Right cardiac atrium (tissue), 5 donors: ENCODE data around the gene LILRB2. TPM values are rescaled to one million over a fixed set of nuclear protein-coding genes. Genes with fewer than 3 reads are reported as not detected.

ENCODE experiments used
- ATAC-seq, 2 donors: fragments of 200-7000 bp; cut with Tn5 transposase; one replicate each; pipeline versions ENCODE4 v1.8.0 to v1.9.1; 2020; ENCODE audit warnings: moderate library complexity in 2 of 2, mild to moderate bottlenecking in 1 of 2
- DNase-seq, 3 donors: peaks; one replicate each; pipeline ENCODE4 v3.0.0-alpha.2; 2020
- H3K27ac ChIP-seq: one replicate; pipeline ENCODE4 v1.5.1; 2013; ENCODE audit warnings: mild to moderate bottlenecking, low read length, control low read depth, moderate library complexity
- H3K27me3 ChIP-seq: one replicate; pipeline ENCODE4 v1.6.1; 2013; ENCODE audit not compliant: control insufficient read depth, insufficient read depth
- H3K4me1 ChIP-seq: one replicate; pipeline ENCODE4 v1.6.1; 2013; ENCODE audit warnings: low read length; ENCODE audit not compliant: control insufficient read depth, insufficient read depth
- H3K4me3 ChIP-seq: one replicate; pipeline ENCODE4 v1.5.1; 2013; ENCODE audit warnings: low read length, control low read depth
- H3K9me3 ChIP-seq: one replicate; pipeline ENCODE4 v1.6.1; 2013; ENCODE audit warnings: low read length; ENCODE audit not compliant: control insufficient read depth
- WGBS: extraction: QIAGEN DNeasy Blood & Tissue Kit; methylation state at CpG from one replicate; pipeline ENCODE4 v1.1.7; 2013; 5-methylcytosine and 5-hydroxymethylcytosine counted together
- intact Hi-C, 4 donors: fragments of 100-400 bp; cut with DNase I; formaldehyde crosslinking; loops; one replicate each; pipeline versions ENCODE4 v1.11.0 to v1.14.0; 2022 to 2023
- polyA plus RNA-seq: library from polyadenylated mRNA; stranded (reverse); fragments of 200-250 nt; gene quantifications from one replicate; pipeline ENCODE4 v1.2.3, GENCODE V29; 2013
- total RNA-seq, 4 donors: library from RNA; stranded (reverse); fragmentation: NEBNext Ultra II Directional; extraction: Animal tissue kit (Norgen Biotek cat#: 25700); gene quantifications; one replicate each; pipeline ENCODE4 v1.2.1, GENCODE V29; 2021
- donor health status: healthy with polysubstance abuse.
- donor health status: DM: no; HTN: yes; CAD: no.
- donor health status: DM: no; HTN: no; CAD: no.
- donor health status: DM: no; HTN: yes; CAD: no; lungs with severe emphysema.
- donor health status: DM: yes; HTN: yes; CAD: no.

The LILRB2 gene
- total and polyA plus RNA-seq, 5 donors: 1.9 to 5.0 (median 4.7) TPM

DNA sequence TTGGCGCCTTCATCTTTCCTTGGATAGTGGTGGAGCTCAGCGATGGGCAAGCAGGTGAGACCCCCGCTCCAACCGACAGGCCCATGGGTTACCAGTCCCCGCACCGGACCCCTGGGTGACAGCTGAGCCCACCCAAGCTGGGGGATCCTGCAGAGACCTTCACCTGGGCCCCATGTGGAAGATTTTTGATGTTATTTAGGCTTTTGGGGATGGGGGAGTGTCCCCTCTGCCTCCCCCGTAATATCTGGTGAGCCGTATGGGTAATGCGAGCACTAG is 37.0 kb upstream of the LILRB2 start:
- Histone ChIP-seq H3K4me3 (no peak overlapping the region), H3K27me3 (no peaks in the 10 kb centered on the region), H3K4me1 (no peaks in the 10 kb centered on the region), H3K9me3 (no peaks in the 10 kb centered on the region), H3K27ac (no peak overlapping the region)
- ATAC-seq: no peak
- intact Hi-C loops: no loop called here
- DNase-seq: no peak
- 90% methylated on average over 9 of the region's 9 CpGs for WGBS

DNA sequence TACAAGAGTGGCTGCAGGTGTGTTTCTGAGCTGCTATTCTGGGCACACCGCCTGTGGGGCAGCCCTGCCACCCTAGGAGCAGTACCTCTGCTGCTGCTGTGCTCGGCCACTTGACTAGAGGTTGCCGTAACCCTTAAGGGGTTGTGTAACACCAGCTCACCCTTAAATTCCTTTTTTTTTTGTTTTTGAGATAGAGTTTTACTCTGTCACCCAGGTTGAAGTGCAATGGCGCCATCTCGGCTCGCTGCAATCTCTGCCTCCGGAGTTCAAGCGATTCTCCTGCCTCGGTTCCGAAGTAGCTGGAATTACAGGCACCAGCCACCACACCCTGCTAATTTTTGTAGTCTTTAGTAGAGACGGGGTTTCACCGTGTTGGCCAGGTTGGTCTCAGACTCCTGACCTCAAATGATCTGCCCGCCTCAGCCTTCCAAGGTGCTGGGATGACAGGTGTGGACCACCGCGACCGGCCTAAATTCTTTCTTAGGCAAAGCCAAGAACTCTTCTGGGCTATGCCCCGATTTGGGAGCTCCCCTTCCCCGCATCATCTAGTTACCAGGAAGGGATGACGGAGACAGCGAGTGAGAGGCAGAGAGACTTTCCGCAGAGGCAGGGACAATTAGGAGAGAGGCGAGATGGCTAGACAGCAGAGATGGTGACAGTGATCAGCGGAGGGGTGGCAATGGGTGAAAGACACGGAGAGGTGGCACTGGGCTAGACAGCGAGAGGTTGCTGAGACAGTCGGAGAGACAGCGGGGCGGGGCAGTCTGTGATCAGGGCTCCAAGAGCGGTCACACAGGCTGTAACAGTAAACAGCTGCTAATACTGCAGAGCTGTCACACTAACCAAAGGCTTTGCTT is 36.4 kb upstream of the LILRB2 start:
- ATAC-seq: no peak
- WGBS: 73% methylated on average over 29 of the region's 29 CpGs
- H3K4me3 ChIP-seq: no peak overlapping the region
- H3K27me3 ChIP-seq: no peaks in the 10 kb centered on the region
- no peaks in the 10 kb centered on the region for H3K4me1 ChIP-seq
- DNase-seq: no peak
- no peak overlapping the region for H3K27ac ChIP-seq
- H3K9me3 ChIP-seq: no peaks in the 10 kb centered on the region
- intact Hi-C loops: no loop called here

- DNase-seq: peak; percentile 35 to 76 (median 64)
- no peak overlapping the region for H3K27ac ChIP-seq
- intact Hi-C loops: no loop called here
- peak; percentile 46 to 49 for ATAC-seq
- H3K9me3 ChIP-seq: no peaks in the 10 kb centered on the region
- no peak overlapping the region for H3K4me3 ChIP-seq
- H3K27me3 ChIP-seq: no peaks in the 10 kb centered on the region
- 43% methylated on average over 11 of the region's 11 CpGs for WGBS
- H3K4me1 ChIP-seq: no peaks in the 10 kb centered on the region
Observed at GRCh38 chr19:54316746-54317107, 35.8 kb upstream of the LILRB2 start.

GRCh38 chr19:54315956-54316355 is 35.0 kb upstream of the LILRB2 start:
- Histone ChIP-seq H3K27ac (no peak overlapping the region), H3K4me3 (no peak overlapping the region), H3K27me3 (no peaks in the 10 kb centered on the region), H3K9me3 (no peaks in the 10 kb centered on the region), H3K4me1 (no peaks in the 10 kb centered on the region)
- WGBS: 80% methylated on average over 10 of the region's 10 CpGs
- no peak for ATAC-seq
- intact Hi-C loops: no loop called here
- no peak for DNase-seq

- peak in 2 of 3 donors; percentile 68 to 72 for DNase-seq
- intact Hi-C loops: no loop called here
- no peaks in the 10 kb centered on the region for H3K9me3 ChIP-seq
- H3K27ac ChIP-seq: no peak within 1 kb of the TSS
- ATAC-seq: peak; percentile 69 to 70
- WGBS: 53% methylated on average over 13 of the region's 13 CpGs
- no peaks in the 10 kb centered on the region for H3K27me3 ChIP-seq
- H3K4me3 ChIP-seq: no peak within 1 kb of the TSS
- H3K4me1 ChIP-seq: no peaks in the 10 kb centered on the region
Observed at GRCh38 chr19:54312436-54313377, 31.8 kb upstream of the LILRB2 start, which contains the start of gene LILRA5. TSS of gene LILRA5 (minus strand) at chr19:54313166. CDS start at chr19:54313019, 147 bp downstream.

DNA sequence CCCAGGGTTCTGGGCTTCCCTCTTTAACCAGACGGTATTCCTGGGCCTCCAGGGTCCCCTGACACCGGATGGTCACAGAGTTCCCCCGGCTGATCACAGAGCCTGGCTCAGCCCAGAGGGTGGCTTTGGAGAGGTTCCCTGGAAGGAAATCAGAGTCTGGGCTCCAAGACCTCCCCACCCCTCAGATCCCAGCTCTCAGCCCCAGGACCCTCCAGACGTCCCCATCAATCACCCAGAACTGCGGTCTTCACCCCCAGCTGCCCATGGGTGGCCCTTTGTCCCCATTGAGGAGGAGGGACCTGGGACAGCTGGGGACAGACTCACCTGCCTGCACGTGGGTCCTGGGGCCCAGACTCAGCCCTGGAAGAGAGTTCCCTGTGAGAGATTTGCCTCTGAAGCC is 31.1 kb upstream of the LILRB2 start:
- 64% methylated on average over 6 of the region's 6 CpGs for WGBS
- Histone ChIP-seq H3K27me3 (no peaks in the 10 kb centered on the region), H3K4me3 (no peak overlapping the region), H3K9me3 (no peaks in the 10 kb centered on the region), H3K4me1 (no peaks in the 10 kb centered on the region), H3K27ac (no peak overlapping the region)
- no peak for DNase-seq
- intact Hi-C loops: no loop called here
- peak in 1 of 2 donors; percentile 20 for ATAC-seq

- DNase-seq (no peak), ATAC-seq (no peak)
- no peaks in the 10 kb centered on the region for H3K9me3 ChIP-seq
- no peak overlapping the region for H3K4me3 ChIP-seq
- WGBS: 62% methylated on average over 5 of the region's 5 CpGs
- no peaks in the 10 kb centered on the region for H3K27me3 ChIP-seq
- no peaks in the 10 kb centered on the region for H3K4me1 ChIP-seq
- no peak overlapping the region for H3K27ac ChIP-seq
- intact Hi-C loops: no loop called here
Observed at GRCh38 chr19:54311486-54311885, 30.6 kb upstream of the LILRB2 start.

GRCh38 chr19:54310543-54310942 is 29.6 kb upstream of the LILRB2 start:
- Histone ChIP-seq H3K4me1 (no peaks in the 10 kb centered on the region), H3K27me3 (no peaks in the 10 kb centered on the region), H3K4me3 (no peak overlapping the region), H3K27ac (no peak overlapping the region), H3K9me3 (no peaks in the 10 kb centered on the region)
- DNase-seq (no peak), ATAC-seq (no peak)
- WGBS: 72% methylated on average over 5 of the region's 5 CpGs
- intact Hi-C loops: no loop called here

- H3K27me3 ChIP-seq: no peaks in the 10 kb centered on the region
- DNase-seq (no peak), ATAC-seq (no peak)
- H3K4me3 ChIP-seq: no peak overlapping the region
- WGBS: 71% methylated on average over 12 of the region's 12 CpGs
- H3K9me3 ChIP-seq: no peaks in the 10 kb centered on the region
- no peak overlapping the region for H3K27ac ChIP-seq
- intact Hi-C loops: no loop called here
- H3K4me1 ChIP-seq: no peaks in the 10 kb centered on the region
Observed at GRCh38 chr19:54309811-54310210, 28.9 kb upstream of the LILRB2 start.

- 80% methylated on average over 5 of the region's 5 CpGs for WGBS
- DNase-seq (no peak), ATAC-seq (no peak)
- Histone ChIP-seq H3K27me3 (no peaks in the 10 kb centered on the region), H3K27ac (no peak overlapping the region), H3K4me3 (no peak overlapping the region), H3K9me3 (no peaks in the 10 kb centered on the region), H3K4me1 (no peaks in the 10 kb centered on the region)
- intact Hi-C loops: no loop called here
Observed at GRCh38 chr19:54307389-54308020, 26.6 kb upstream of the LILRB2 start.

GRCh38 chr19:54305141-54305540 is 24.2 kb upstream of the LILRB2 start:
- no peaks in the 10 kb centered on the region for H3K4me1 ChIP-seq
- WGBS: 76% methylated on average over 1 of the region's 1 CpG
- H3K27me3 ChIP-seq: no peaks in the 10 kb centered on the region
- H3K9me3 ChIP-seq: no peaks in the 10 kb centered on the region
- no peak overlapping the region for H3K4me3 ChIP-seq
- H3K27ac ChIP-seq: no peak overlapping the region
- no peak for ATAC-seq
- intact Hi-C loops: no loop called here
- no peak for DNase-seq
